Psoas muscle (tissue), 8 donors: Measurements from ENCODE around the gene SLC6A19. TPM values are rescaled to one million over a fixed set of nuclear protein-coding genes. Genes with fewer than 3 reads are reported as not detected.

ENCODE experiments used
- ATAC-seq, 4 donors: fragments of 200-7000 bp; cut with Tn5 transposase; one replicate each; pipeline ENCODE4 v1.9.1; 2020; ENCODE audit warnings: moderate library complexity in 3 of 4, mild to moderate bottlenecking in 2 of 4
- DNase-seq, 2 donors: peaks; one replicate each; pipeline ENCODE4 v3.0.0-alpha.2; 2020
- H3K27ac ChIP-seq: fragments of 200-600 bp; one replicate; pipeline ENCODE4 v1.8.0; 2022
- H3K27me3 ChIP-seq, 3 donors: fragments of 200-600 bp in 1 of 3; one replicate each; pipeline versions ENCODE4 v1.6.1 to v1.8.0; 2013 to 2022; ENCODE audit warnings: low read length in 2 of 3, mild to moderate bottlenecking in 2 of 3, moderate library complexity in 1 of 3; ENCODE audit not compliant: insufficient read depth in 3 of 3
- H3K36me3 ChIP-seq, 2 donors: fragments of 200-600 bp in 1 of 2; one replicate each; pipeline versions ENCODE4 v1.6.1 to v1.8.0; 2013 to 2022; ENCODE audit warnings: low read depth in 1 of 2, mild to moderate bottlenecking in 1 of 2, moderate library complexity in 1 of 2; ENCODE audit not compliant: insufficient read depth in 1 of 2
- H3K4me1 ChIP-seq: fragments of 200-600 bp; one replicate; pipeline ENCODE4 v1.8.0; 2022
- H3K4me3 ChIP-seq: fragments of 200-600 bp; one replicate; pipeline ENCODE4 v1.8.0; 2022; ENCODE audit warnings: mild to moderate bottlenecking
- H3K9me3 ChIP-seq: fragments of 200-600 bp; one replicate; pipeline ENCODE4 v1.8.0; 2022
- WGBS, 3 donors: extraction: QIAGEN DNeasy Blood & Tissue Kit; methylation state at CpG; one replicate each; pipeline versions ENCODE4 v1.1.6 to v1.1.7; 2013; 5-methylcytosine and 5-hydroxymethylcytosine counted together
- intact Hi-C, 2 donors: fragments of 100-400 bp; cut with DNase I; formaldehyde crosslinking; loops; one replicate each; pipeline versions ENCODE4 v1.11.0 to v1.14.2; 2022
- polyA plus RNA-seq, 3 donors: library from polyadenylated mRNA; stranded (reverse); fragments of 200-250 nt; gene quantifications; one replicate each; pipeline ENCODE4 v1.2.3, GENCODE V29; 2013
- total RNA-seq, 4 donors: library from RNA; stranded (reverse); fragmentation: NEBNext Ultra II Directional in 2 of 4; extraction: Animal tissue kit (Norgen Biotek cat#: 25700) in 2 of 4; gene quantifications; one replicate each; pipeline versions ENCODE4 v1.2.1 to v1.2.4, GENCODE V29; 2021 to 2023
- TF ChIP-seq, protein P1 (sequence below): fragments of 200-600 bp; IDR thresholded peaks from one replicate; pipeline ENCODE4 v1.8.0; 2022; ENCODE audit warnings: antibody characterized with exemption
- donor health status: healthy with polysubstance abuse.
- donor health status: DM: no; HTN: no; CAD: no; lungs with moderate emphysema.
- donor health status: Bipolar disorder and iron deficiency.
- donor health status: healthy.
- donor health status: DM: yes; HTN: yes; CAD: no.
- donor health status: DM: no; HTN: no; CAD: no.
- donor health status: DM: no; HTN: no; CAD: no.
- donor health status: DM: yes; HTN: yes; CAD: no.

SLC6A19 gene
- total and polyA plus RNA-seq, 7 donors = 0.03 to 0.08 TPM; not detected in 5

DNA sequence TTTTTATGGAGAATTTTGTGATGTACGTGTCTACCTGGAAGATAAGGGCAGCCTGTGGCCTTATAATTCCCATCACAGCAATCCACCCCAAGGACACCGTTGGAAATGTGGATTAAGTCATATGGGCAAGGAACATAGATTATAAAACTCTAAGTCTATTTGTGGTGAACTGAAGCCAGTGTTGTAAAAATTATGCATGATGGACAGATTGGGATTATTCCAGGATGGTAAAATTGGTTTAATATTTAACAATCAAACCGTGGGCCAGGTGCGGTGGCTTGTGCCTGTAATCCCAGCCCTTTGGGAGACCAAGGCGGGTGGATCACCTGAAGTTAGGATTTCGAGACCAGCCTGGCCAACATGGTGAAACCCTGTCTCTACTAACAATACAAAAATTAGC lies 12.9 kb upstream of the SLC6A19 start:
- DNase-seq (peak in 1 of 2 donors; percentile 23), ATAC-seq (no peak)
- no peak overlapping the region for H3K27ac ChIP-seq
- TF ChIP-seq, protein P1, sequence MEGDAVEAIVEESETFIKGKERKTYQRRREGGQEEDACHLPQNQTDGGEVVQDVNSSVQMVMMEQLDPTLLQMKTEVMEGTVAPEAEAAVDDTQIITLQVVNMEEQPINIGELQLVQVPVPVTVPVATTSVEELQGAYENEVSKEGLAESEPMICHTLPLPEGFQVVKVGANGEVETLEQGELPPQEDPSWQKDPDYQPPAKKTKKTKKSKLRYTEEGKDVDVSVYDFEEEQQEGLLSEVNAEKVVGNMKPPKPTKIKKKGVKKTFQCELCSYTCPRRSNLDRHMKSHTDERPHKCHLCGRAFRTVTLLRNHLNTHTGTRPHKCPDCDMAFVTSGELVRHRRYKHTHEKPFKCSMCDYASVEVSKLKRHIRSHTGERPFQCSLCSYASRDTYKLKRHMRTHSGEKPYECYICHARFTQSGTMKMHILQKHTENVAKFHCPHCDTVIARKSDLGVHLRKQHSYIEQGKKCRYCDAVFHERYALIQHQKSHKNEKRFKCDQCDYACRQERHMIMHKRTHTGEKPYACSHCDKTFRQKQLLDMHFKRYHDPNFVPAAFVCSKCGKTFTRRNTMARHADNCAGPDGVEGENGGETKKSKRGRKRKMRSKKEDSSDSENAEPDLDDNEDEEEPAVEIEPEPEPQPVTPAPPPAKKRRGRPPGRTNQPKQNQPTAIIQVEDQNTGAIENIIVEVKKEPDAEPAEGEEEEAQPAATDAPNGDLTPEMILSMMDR = no peak
- H3K27me3 ChIP-seq = peaks cover 0 to 34% (median 9%) of the 10 kb centered on the region in 3 donors
- intact Hi-C loops = no loop called here
- H3K36me3 ChIP-seq = no peaks in the 10 kb centered on the region
- no peaks in the 10 kb centered on the region for H3K9me3 ChIP-seq
- 51 to 65% (median 63%) methylated on average over 6 of the region's 6 CpGs for WGBS, 3 donors
- no peak overlapping the region for H3K4me3 ChIP-seq
- H3K4me1 ChIP-seq = no peaks in the 10 kb centered on the region

DNA sequence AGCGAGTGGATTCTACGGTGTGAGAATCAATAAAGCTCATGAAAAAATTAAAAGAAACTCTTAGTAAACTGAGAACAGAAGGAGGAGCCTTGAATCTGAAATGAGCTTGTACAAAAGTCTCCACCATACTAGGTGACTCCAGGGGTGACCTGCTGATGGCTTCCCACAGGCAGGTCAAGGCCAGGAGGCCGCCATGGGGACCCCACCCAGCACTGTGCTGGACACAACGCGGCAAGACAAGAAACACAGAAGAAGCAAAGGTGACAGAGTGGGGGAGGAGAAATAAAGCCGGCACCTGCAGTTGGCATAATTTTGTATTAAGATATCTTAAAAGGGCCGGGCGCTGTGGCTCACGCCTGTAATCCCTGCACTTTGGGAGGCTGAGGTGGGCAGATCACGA lies 12.1 kb upstream of the SLC6A19 start:
- Histone ChIP-seq H3K27ac (no peak overlapping the region), H3K27me3 (peaks cover 0 to 34% (median 9%) of the 10 kb centered on the region in 3 donors), H3K36me3 (no peaks in the 10 kb centered on the region), H3K9me3 (no peaks in the 10 kb centered on the region), H3K4me1 (no peaks in the 10 kb centered on the region), H3K4me3 (no peak overlapping the region)
- intact Hi-C loops = no loop called here
- ATAC-seq (no peak), DNase-seq (peak in 1 of 2 donors; percentile 41)
- 83 to 86% (median 86%) methylated on average over 10 of the region's 10 CpGs for WGBS, 3 donors
- TF ChIP-seq, protein P1 = no peak

DNA sequence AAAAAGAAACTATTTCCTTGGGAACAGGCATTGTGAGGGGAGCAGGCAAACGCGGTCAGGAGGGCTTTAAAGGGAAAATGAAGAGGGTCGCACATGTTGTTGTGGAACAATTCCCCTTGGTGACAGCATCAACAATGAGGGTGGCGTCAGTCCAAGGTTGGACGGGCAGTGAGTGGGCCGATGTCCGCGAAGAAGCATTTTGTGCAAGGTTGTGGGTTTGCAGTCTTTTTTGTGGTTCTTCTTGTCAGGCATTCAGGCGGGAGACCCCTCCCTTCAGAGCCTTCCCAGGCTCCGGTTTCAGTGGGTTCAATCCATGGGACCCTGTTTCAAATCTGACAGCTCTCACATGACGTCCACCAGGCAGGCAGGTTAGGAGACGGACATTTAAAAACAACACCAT lies 11.1 kb upstream of the SLC6A19 start:
- TF ChIP-seq, protein P1 = no peak
- no peak overlapping the region for H3K4me3 ChIP-seq
- DNase-seq = peak in 1 of 2 donors; percentile 39
- WGBS, 3 donors = 35 to 48% (median 41%) methylated on average over 12 of the region's 12 CpGs
- no peaks in the 10 kb centered on the region for H3K36me3 ChIP-seq
- no peaks in the 10 kb centered on the region for H3K9me3 ChIP-seq
- intact Hi-C loops = no loop called here
- H3K4me1 ChIP-seq = no peaks in the 10 kb centered on the region
- ATAC-seq = no peak
- peaks cover 0 to 39% (median 10%) of the 10 kb centered on the region in 3 donors for H3K27me3 ChIP-seq
- no peak overlapping the region for H3K27ac ChIP-seq

DNA sequence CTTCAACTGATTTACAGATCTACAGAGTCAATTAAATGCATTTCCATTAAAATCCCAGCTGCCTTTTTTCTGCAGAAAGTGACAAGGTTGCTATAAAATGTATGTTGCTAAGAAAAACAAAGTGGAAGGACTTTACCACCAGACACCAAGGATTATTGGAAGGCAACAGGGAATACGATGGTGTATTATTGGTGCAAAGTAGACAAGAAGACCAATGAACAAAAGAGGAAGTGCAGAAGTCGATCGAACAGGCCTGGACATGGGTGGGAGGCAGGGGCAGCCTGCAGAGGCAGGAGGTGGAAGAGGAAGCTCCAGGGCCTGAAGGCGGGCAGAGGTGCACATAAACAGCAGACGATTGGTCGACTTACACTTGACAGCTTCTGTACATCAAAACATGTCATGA lies 10.6 kb upstream of the SLC6A19 start:
- 31 to 39% (median 38%) methylated on average over 6 of the region's 6 CpGs for WGBS, 3 donors
- ATAC-seq (no peak), DNase-seq (peak in 1 of 2 donors; percentile 28)
- H3K4me3 ChIP-seq = no peak overlapping the region
- intact Hi-C loops = no loop called here
- no peaks in the 10 kb centered on the region for H3K36me3 ChIP-seq
- H3K27me3 ChIP-seq = peaks cover 0 to 39% (median 10%) of the 10 kb centered on the region in 3 donors
- TF ChIP-seq, protein P1 = no peak
- no peak overlapping the region for H3K27ac ChIP-seq
- H3K9me3 ChIP-seq = no peaks in the 10 kb centered on the region
- H3K4me1 ChIP-seq = no peaks in the 10 kb centered on the region

DNA sequence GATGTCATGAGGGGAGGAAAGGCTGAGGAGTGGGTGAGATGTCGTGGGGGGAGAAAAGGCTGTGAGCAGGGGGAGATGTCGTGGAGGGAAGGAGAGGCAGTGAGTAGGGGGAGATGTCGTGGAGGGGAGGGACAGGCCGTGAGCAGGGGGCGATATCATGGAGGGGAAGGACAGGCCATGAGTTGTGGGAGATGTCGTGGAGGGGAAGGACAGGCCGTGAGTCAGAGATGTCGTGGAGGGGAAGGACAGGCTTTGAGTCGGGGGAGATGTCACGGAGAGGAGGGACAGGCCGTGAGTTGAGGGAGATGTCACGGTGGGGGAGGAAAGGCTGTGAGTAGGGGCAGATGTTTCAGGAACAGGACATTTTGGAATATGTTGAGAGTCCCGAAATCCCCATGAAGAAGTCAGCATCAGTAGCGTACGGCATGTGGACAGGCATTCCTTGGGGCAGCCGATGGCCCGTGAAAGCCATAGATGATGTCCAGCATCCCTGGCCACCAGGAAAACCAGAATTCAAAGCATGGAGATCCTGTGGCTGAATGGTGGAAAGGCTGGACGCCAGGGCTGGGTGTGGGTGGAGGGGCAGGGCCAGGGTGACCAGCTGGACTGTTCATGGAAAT lies 8.3 kb upstream of the SLC6A19 start:
- WGBS, 3 donors = 50 to 56% (median 55%) methylated on average over 18 of the region's 18 CpGs

More for the DNA sequence above, 8.3 kb upstream of the SLC6A19 start:
- no peak overlapping the region for H3K4me3 ChIP-seq
- H3K9me3 ChIP-seq = no peaks in the 10 kb centered on the region
- no peak overlapping the region for H3K27ac ChIP-seq
- no peaks in the 10 kb centered on the region for H3K36me3 ChIP-seq
- peaks cover 0 to 38% (median 5%) of the 10 kb centered on the region in 3 donors for H3K27me3 ChIP-seq
- intact Hi-C loops = no loop called here
- ATAC-seq (no peak), DNase-seq (peak; percentile 4 to 22)
- TF ChIP-seq, protein P1 = no peak
- no peaks in the 10 kb centered on the region for H3K4me1 ChIP-seq
